ENCODE data around the gene PCDHB13. TPM values are rescaled to one million over a fixed set of nuclear protein-coding genes. Genes with fewer than 3 reads are reported as not detected.

PCDHB13 gene
- total RNA-seq, result 0.81 and 1.1 TPM in 2 replicates

DNA sequence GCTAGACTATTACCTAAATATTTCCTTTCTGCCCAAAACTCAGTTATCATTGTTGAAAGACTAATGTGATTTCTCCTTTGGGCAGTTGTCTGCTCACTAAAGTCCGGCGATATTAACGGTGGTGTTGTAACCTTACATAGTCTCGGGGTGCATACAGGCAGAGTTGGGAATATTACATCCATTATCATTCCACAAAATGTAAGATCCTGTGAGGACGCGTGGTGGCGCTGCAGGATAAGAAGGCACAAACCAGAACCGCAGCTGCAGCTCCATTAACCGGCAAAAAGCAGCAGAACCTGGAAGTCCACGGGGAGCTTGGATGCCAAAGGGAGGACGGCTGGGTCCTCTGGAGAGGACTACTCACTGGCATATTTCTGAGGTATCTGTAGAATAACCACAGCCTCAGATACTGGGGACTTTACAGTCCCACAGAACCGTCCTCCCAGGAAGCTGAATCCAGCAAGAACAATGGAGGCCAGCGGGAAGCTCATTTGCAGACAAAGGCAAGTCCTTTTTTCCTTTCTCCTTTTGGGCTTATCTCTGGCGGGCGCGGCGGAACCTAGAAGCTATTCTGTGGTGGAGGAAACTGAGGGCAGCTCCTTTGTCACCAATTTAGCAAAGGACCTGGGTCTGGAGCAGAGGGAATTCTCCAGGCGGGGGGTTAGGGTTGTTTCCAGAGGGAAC, at the start of gene PCDHB13:
PCDHB13 (plus strand) TSS at position 264 of the 684 bp plus-strand sequence; CDS start at position 469, 205 bp downstream.

GRCh38 chr5:141172381-141173204, 41.1 kb upstream of the PCDHB13 start, which contains the start of gene PCDHB7:
TSS of gene PCDHB7 (plus strand) at chr5:141172644. CDS start at chr5:141172836, 192 bp downstream.

DNA sequence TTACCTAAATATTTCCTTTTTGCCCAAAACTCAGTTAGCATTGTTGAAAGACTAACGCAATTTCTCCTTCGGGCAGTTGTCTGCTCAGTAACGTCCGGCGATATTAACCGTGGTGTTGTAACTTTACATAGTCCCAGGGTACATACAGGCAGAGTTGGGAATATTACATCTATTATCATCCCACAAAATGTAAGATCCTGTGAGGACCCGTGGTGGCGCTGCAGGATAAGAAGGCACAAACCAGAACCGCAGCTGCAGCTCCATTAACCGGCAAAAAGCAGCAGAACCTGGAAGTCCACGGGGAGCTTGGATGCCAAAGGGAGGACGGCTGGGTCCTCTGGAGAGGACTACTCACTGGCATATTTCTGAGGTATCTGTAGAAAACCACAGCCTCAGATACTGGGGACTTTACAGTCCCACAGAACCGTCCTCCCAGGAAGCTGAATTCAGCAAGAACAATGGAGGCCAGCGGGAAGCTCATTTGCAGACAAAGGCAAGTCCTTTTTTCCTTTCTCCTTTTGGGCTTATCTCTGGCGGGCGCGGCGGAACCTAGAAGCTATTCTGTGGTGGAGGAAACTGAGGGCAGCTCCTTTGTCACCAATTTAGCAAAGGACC, 36.0 kb upstream of the PCDHB13 start, which contains the start of gene PCDHB8:
PCDHB8 (plus strand) TSS at position 214 of the 615 bp plus-strand sequence; CDS start at position 459, 245 bp downstream.

GRCh38 chr5:141182248-141182647, 31.5 kb upstream of the PCDHB13 start, which contains the start of gene PCDHB16:
TSS of gene PCDHB16 (plus strand) at chr5:141182387. CDS start at chr5:141182560, 173 bp downstream.

GRCh38 chr5:141186897-141187512, 26.7 kb upstream of the PCDHB13 start, which contains the start of gene PCDHB9:
TSS of gene PCDHB9 (plus strand) at chr5:141187161. CDS start at chr5:141187319, 158 bp downstream.

DNA sequence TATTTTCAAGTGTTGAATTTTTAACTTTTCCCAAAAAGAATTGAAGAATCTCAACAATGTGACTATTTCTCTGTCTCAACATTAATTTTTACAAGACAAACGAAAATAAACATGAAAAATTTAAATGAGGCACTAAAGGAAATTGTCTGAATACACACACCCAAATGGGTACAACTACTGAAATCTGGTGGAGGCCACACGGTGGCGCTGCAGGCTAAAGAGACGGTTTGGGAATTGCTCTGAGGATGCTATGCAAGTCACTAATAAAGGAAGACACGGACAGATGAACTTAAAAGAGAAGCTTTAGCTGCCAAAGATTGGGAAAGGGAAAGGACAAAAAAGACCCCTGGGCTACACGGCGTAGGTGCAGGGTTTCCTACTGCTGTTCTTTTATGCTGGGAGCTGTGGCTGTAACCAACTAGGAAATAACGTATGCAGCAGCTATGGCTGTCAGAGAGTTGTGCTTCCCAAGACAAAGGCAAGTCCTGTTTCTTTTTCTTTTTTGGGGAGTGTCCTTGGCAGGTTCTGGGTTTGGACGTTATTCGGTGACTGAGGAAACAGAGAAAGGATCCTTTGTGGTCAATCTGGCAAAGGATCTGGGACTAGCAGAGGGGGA, 21.5 kb upstream of the PCDHB13 start, which contains the start of gene PCDHB10:
PCDHB10 (plus strand) TSS at position 244 of the 616 bp plus-strand sequence; CDS start at position 444, 200 bp downstream.

GRCh38 chr5:141199359-141200235, 14.1 kb upstream of the PCDHB13 start, which contains the start of gene PCDHB11:
TSS of gene PCDHB11 (plus strand) at chr5:141199627. CDS start at chr5:141199775, 148 bp downstream.

GRCh38 chr5:141208478-141208877, 5.2 kb upstream of the PCDHB13 start, which contains the start of gene PCDHB12:
TSS of gene PCDHB12 (plus strand) at chr5:141208719. CDS start at chr5:141208908, 189 bp downstream.

GRCh38 chr5:141223112-141223783, 9.5 kb downstream of the PCDHB13 start, which contains the start of gene PCDHB14:
TSS of gene PCDHB14 (plus strand) at chr5:141223343. CDS start at chr5:141223506, 163 bp downstream.

GRCh38 chr5:141245250-141245717, 31.6 kb downstream of the PCDHB13 start, which contains the start of gene PCDHB15:
TSS of gene PCDHB15 (plus strand) at chr5:141245395. CDS start at chr5:141245579, 184 bp downstream.

Other genes with a start within 250 kb of the PCDHB13 start
- gene PCDHAC2, start 247.4 kb upstream of the PCDHB13 start, total RNA-seq, result 0.31 and 0.53 TPM in 2 replicates
- gene PCDHB1, start 162.5 kb upstream of the PCDHB13 start, total RNA-seq, result not detected in 2 replicates
- 1.7 and 3.8 TPM in 2 replicates for gene PCDHB2, start 119.3 kb upstream of the PCDHB13 start, total RNA-seq
- 0.81 and 1.3 TPM in 2 replicates for gene PCDHB3, start 113.4 kb upstream of the PCDHB13 start, total RNA-seq
- 0.68 and 0.79 TPM in 2 replicates for gene PCDHB4, start 92.1 kb upstream of the PCDHB13 start, total RNA-seq
- gene PCDHB5, start 78.7 kb upstream of the PCDHB13 start, total RNA-seq, result 1.4 and 1.8 TPM in 2 replicates
- gene PCDHB6, start 63.9 kb upstream of the PCDHB13 start, total RNA-seq, result 0.13 and 0.37 TPM in 2 replicates
- gene PCDHB7, start 41.3 kb upstream of the PCDHB13 start, total RNA-seq, result 0.79 and 1.1 TPM in 2 replicates
- 0.62 and 1.1 TPM in 2 replicates for gene PCDHB8, start 36.1 kb upstream of the PCDHB13 start, total RNA-seq
- 1.8 and 1.9 TPM in 2 replicates for gene PCDHB16, start 31.5 kb upstream of the PCDHB13 start, total RNA-seq
- gene PCDHB9, start 26.8 kb upstream of the PCDHB13 start, total RNA-seq, result 0.40 and 0.44 TPM in 2 replicates
- gene PCDHB10, start 21.6 kb upstream of the PCDHB13 start, total RNA-seq, result 0.66 and 1.1 TPM in 2 replicates
- 0.44 and 0.53 TPM in 2 replicates for gene PCDHB11, start 14.3 kb upstream of the PCDHB13 start, total RNA-seq
- 0.25 and 0.40 TPM in 2 replicates for gene PCDHB12, start 5.2 kb upstream of the PCDHB13 start, total RNA-seq
- gene PCDHB14, start 9.4 kb downstream of the PCDHB13 start, total RNA-seq, result 0.92 and 1.1 TPM in 2 replicates
- gene PCDHB15, start 31.5 kb downstream of the PCDHB13 start, total RNA-seq, result 0.53 and 0.56 TPM in 2 replicates
- gene SLC25A2, start 90.1 kb downstream of the PCDHB13 start, total RNA-seq, result 0.13 and 0.31 TPM in 2 replicates
- gene TAF7, start 106.9 kb downstream of the PCDHB13 start, total RNA-seq, result 81.0 and 83.9 TPM in 2 replicates
- 1.1 TPM in 2 replicates for gene PCDHGA1, start 116.6 kb downstream of the PCDHB13 start, total RNA-seq
- gene PCDHGA2, start 124.8 kb downstream of the PCDHB13 start, total RNA-seq, result 1.7 and 2.5 TPM in 2 replicates
- gene PCDHGA3, start 129.9 kb downstream of the PCDHB13 start, total RNA-seq, result 2.0 and 2.9 TPM in 2 replicates
- 1.8 and 4.3 TPM in 2 replicates for gene PCDHGB1, start 136.2 kb downstream of the PCDHB13 start, total RNA-seq
- gene PCDHGA4, start 141.1 kb downstream of the PCDHB13 start, total RNA-seq, result 4.0 and 7.5 TPM in 2 replicates
- gene PCDHGB2, start 146.1 kb downstream of the PCDHB13 start, total RNA-seq, result 3.4 and 5.9 TPM in 2 replicates
- 1.5 and 2.7 TPM in 2 replicates for gene PCDHGA5, start 150.2 kb downstream of the PCDHB13 start, total RNA-seq
- 5.7 and 8.4 TPM in 2 replicates for gene PCDHGB3, start 156.3 kb downstream of the PCDHB13 start, total RNA-seq
- 3.3 and 5.3 TPM in 2 replicates for gene PCDHGA6, start 160.0 kb downstream of the PCDHB13 start, total RNA-seq
- gene PCDHGA7, start 168.8 kb downstream of the PCDHB13 start, total RNA-seq, result 3.4 and 4.8 TPM in 2 replicates
- 20.1 and 26.5 TPM in 2 replicates for gene PCDHGB4, start 173.8 kb downstream of the PCDHB13 start, total RNA-seq
- gene PCDHGA8, start 178.7 kb downstream of the PCDHB13 start, total RNA-seq, result 2.2 and 3.9 TPM in 2 replicates
- 21.0 and 29.1 TPM in 2 replicates for gene PCDHGB5, start 184.0 kb downstream of the PCDHB13 start, total RNA-seq
- gene PCDHGA9, start 188.9 kb downstream of the PCDHB13 start, total RNA-seq, result 2.9 and 5.7 TPM in 2 replicates
- 3.3 and 4.7 TPM in 2 replicates for gene PCDHGB6, start 194.1 kb downstream of the PCDHB13 start, total RNA-seq
- 5.3 and 7.5 TPM in 2 replicates for gene PCDHGA10, start 199.1 kb downstream of the PCDHB13 start, total RNA-seq
- gene PCDHGB7, start 203.8 kb downstream of the PCDHB13 start, total RNA-seq, result 9.1 and 17.3 TPM in 2 replicates
- gene PCDHGA11, start 207.1 kb downstream of the PCDHB13 start, total RNA-seq, result 11.0 and 18.2 TPM in 2 replicates
- 17.6 and 22.3 TPM in 2 replicates for gene PCDHGA12, start 216.6 kb downstream of the PCDHB13 start, total RNA-seq